Left colon (tissue), 2 donors: Measurements from ENCODE around the gene COA5. TPM values are rescaled to one million over a fixed set of nuclear protein-coding genes. Genes with fewer than 3 reads are reported as not detected.

Source experiments
- ATAC-seq: fragments of 200-7000 bp; cut with Tn5 transposase; one replicate; pipeline ENCODE4 v1.9.1; 2020; ENCODE audit warnings: mild to moderate bottlenecking, moderate library complexity
- DNase-seq, 2 donors: peaks; one replicate each; pipeline ENCODE4 v3.0.0-alpha.2; 2020
- intact Hi-C, 2 donors: fragments of 100-400 bp; cut with DNase I in 1 of 2; cut with micrococcal nuclease in 1 of 2; formaldehyde crosslinking; loops; one replicate each; pipeline versions ENCODE4 v1.11.2 to v1.14.0; 2022; cut with DNase I, micrococcal nuclease
- long read RNA-seq: library from polyadenylated mRNA; unstranded; transcript quantifications from one replicate; pipeline ENCODE4 v2.0.0, GENCODE V29; 2021
- total RNA-seq, 2 donors: library from RNA; stranded (reverse); fragmentation: NEBNext Ultra II Directional; extraction: Animal tissue kit (Norgen Biotek cat#: 25700); gene quantifications; one replicate each; pipeline ENCODE4 v1.2.1, GENCODE V29; 2021
- donor health status: DM: no; HTN: no; CAD: no.
- donor health status: DM: yes; HTN: yes; CAD: no.

Gene COA5
- total RNA-seq, result 10 to 100 TPM; 20.3 to 23.6 TPM
- long read RNA-seq, transcript COA5-201 (3 exons, 1,754 nt), result major isoform, 15 of 23 reads
- long read RNA-seq, partial matches to known transcripts, result 0 of 23 reads
- long read RNA-seq, other reads (novel, unspliced or antisense), result 7 of 23 reads

GRCh38 chr2:98608116-98608961, at the start of gene COA5, which contains the start of gene UNC50:
TSS of gene COA5 (minus strand) at chr2:98608512. CDS start at chr2:98608405, 107 bp downstream.
TSS of gene UNC50 (plus strand) at chr2:98608589. CDS start at chr2:98609760, 1,171 bp downstream.
- ATAC-seq, result peak; percentile 94
- intact Hi-C loops, result no loop called here
- DNase-seq, result peak; percentile 87 to 93

GRCh38 chr2:98656800-98657199, 48.5 kb upstream of the COA5 start:
- DNase-seq, result no peak
- intact Hi-C loops, result no loop called here

GRCh38 chr2:98654699-98655495, 46.6 kb upstream of the COA5 start:
- no peak for DNase-seq
- no peak for ATAC-seq
- intact Hi-C loops, result no loop called here

More at GRCh38 chr2:98656800-98657199, 48.5 kb upstream of the COA5 start:
- ATAC-seq, result no peak

- peak; percentile 86 for ATAC-seq
- intact Hi-C loops, result no loop called here
- DNase-seq, result no peak
These were observed 42.7 kb upstream of the COA5 start for GRCh38 chr2:98650998-98651397.

GRCh38 chr2:98649992-98650375, 41.7 kb upstream of the COA5 start:
- ATAC-seq (no peak), DNase-seq (no peak)
- intact Hi-C loops, result loop anchor here in 1 of 2 donors (2.0 to 5.0 kb wide), 2 partner anchors 187 to 417 kb away; no protein-coding TSS in a partner anchor

- peak; percentile 89 for ATAC-seq
- intact Hi-C loops, result loop anchor here in 1 of 2 donors (2.0 to 5.0 kb wide), 2 partner anchors 187 to 418 kb away; no protein-coding TSS in a partner anchor
- DNase-seq, result peak; percentile 70 to 85
These were observed 41.1 kb upstream of the COA5 start for GRCh38 chr2:98649135-98649991.

- intact Hi-C loops, result loop anchor here in 1 of 2 donors (2.0 to 5.0 kb wide), 2 partner anchors 188 to 419 kb away; no protein-coding TSS in a partner anchor
- no peak for DNase-seq
These were observed 40.1 kb upstream of the COA5 start for GRCh38 chr2:98648451-98648850.

GRCh38 chr2:98647636-98648035, 39.3 kb upstream of the COA5 start:
- ATAC-seq (no peak), DNase-seq (no peak)
- intact Hi-C loops, result loop anchor here in 1 of 2 donors (2.0 to 5.0 kb wide), 2 partner anchors 189 to 420 kb away; no protein-coding TSS in a partner anchor

More at GRCh38 chr2:98648451-98648850, 40.1 kb upstream of the COA5 start:
- ATAC-seq, result no peak

- no peak for DNase-seq
- no peak for ATAC-seq
- intact Hi-C loops, result no loop called here
These were observed 35.3 kb upstream of the COA5 start for GRCh38 chr2:98643496-98644100.

- no peak for DNase-seq
- intact Hi-C loops, result no loop called here
- no peak for ATAC-seq
These were observed 29.3 kb upstream of the COA5 start for GRCh38 chr2:98637401-98638147.

GRCh38 chr2:98634406-98635092, 26.2 kb upstream of the COA5 start:
- peak; percentile 47 for ATAC-seq
- no peak for DNase-seq
- intact Hi-C loops, result no loop called here

GRCh38 chr2:98632351-98632750, 24.0 kb upstream of the COA5 start:
- ATAC-seq (no peak), DNase-seq (no peak)
- intact Hi-C loops, result no loop called here

GRCh38 chr2:98623657-98624056, 15.3 kb upstream of the COA5 start:
- intact Hi-C loops, result no loop called here
- DNase-seq (no peak), ATAC-seq (peak; percentile 13)

- ATAC-seq, result peak; percentile 10
- no peak for DNase-seq
- intact Hi-C loops, result no loop called here
These were observed 8.8 kb upstream of the COA5 start for GRCh38 chr2:98617149-98617548.

GRCh38 chr2:98615481-98615880, 7.2 kb upstream of the COA5 start:
- intact Hi-C loops, result no loop called here
- ATAC-seq, result peak; percentile 12
- DNase-seq, result no peak

- intact Hi-C loops, result no loop called here
- no peak for DNase-seq
- ATAC-seq, result no peak
These were observed 5.9 kb upstream of the COA5 start for GRCh38 chr2:98614024-98614739.
